ENCODE measurements around the gene P2RY6.

P2RY6 gene

DNA sequence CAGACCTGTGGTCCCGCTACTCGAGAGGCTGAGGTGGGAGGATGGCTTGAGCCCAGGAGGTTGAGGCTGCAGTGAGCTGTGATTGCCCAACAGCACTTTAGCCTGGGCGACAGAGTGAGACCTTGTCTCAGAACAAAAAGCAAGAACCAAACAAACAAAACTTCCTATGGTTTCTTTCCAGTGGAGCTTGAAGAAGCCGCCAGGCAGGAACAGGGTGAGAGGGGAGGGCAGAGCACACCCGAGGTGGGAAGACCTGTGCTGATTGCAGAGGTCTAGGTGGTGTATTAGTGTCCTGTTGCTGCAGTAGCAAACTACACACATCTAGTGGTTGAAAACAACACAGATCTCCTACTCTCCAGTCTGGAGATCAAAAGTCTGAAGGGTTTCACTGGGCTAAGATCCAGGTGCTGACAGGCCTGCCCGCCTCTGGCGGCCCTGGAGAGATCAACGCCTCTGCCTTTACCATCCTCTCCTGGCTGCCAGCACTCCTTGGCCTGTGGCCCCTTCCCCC lies 46.4 kb downstream of the P2RY6 start:
- Mint-ChIP-seq H3K9me3 (no peaks in the 10 kb centered on the region), H3K4me1 (peaks cover 58% of the 10 kb centered on the region), H3K4me3 (no peak overlapping the region), H3K27ac (no peak overlapping the region), H3K36me3 (peaks cover 54% of the 10 kb centered on the region), H3K27me3 (no peaks in the 10 kb centered on the region)
- no peak for ATAC-seq

GRCh38 chr11:73320763-73321603 lies 48.8 kb downstream of the P2RY6 start:
- Mint-ChIP-seq H3K27ac (peak overlapping the region; percentile 95), H3K4me1 (peaks cover 68% of the 10 kb centered on the region), H3K4me3 (no peak overlapping the region), H3K27me3 (no peaks in the 10 kb centered on the region), H3K9me3 (no peaks in the 10 kb centered on the region), H3K36me3 (peaks cover 50% of the 10 kb centered on the region)
- ATAC-seq, result no peak

DNA sequence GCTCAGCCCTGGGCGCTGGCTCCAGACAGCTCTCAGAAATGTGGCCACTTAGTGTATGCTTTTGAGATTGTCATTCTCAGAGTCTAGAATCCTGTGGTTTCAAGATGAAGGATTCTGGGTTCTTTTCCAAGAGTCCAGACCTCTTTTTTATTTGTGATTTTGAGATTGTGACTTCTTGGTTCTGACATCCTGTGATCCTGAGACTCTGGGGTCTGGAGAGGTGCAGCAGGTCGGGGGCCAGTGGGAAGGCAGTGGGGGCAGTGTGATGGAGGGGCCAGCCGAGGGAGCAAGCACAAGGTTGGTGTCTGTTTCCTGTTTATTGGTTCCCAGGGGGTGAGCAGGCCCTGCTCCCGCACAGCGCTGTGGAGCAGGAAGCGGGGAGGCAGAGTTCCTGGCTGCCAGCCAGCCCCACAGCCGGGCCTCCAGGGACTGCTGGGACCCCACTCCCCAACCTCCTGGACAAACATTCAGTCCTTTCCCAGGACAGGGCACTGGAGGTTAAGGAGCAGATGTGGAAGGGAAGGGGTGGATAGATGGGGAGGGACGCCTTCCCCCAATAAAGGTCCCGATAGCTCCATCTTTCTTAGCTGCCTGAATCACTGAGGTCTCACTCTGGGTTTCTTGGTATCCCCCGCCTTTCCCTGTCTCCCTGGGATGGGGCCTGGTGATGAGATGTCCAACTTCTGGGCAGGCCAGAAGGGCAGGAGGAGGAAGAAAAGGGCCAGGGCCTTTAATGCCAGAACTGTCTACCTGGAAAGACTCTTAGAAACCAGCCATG lies 49.7 kb downstream of the P2RY6 start:
- peaks cover 46% of the 10 kb centered on the region for H3K36me3 Mint-ChIP-seq
- no peak for ATAC-seq
- H3K27ac Mint-ChIP-seq, result peak overlapping the region; percentile 95
- H3K4me3 Mint-ChIP-seq, result peak overlapping the region; percentile 51
- no peaks in the 10 kb centered on the region for H3K9me3 Mint-ChIP-seq
- H3K4me1 Mint-ChIP-seq, result peaks cover 66% of the 10 kb centered on the region
- H3K27me3 Mint-ChIP-seq, result no peaks in the 10 kb centered on the region

GRCh38 chr11:73322382-73323306 lies 50.5 kb downstream of the P2RY6 start:
- H3K27ac Mint-ChIP-seq, result peak overlapping the region; percentile 95

GRCh38 chr11:73323464-73323863 lies 51.3 kb downstream of the P2RY6 start:
- H3K36me3 Mint-ChIP-seq, result peaks cover 50% of the 10 kb centered on the region
- H3K4me3 Mint-ChIP-seq, result no peak overlapping the region
- no peak for ATAC-seq
- H3K27ac Mint-ChIP-seq, result peak overlapping the region; percentile 95
- peaks cover 83% of the 10 kb centered on the region for H3K4me1 Mint-ChIP-seq
- no peaks in the 10 kb centered on the region for H3K9me3 Mint-ChIP-seq
- H3K27me3 Mint-ChIP-seq, result no peaks in the 10 kb centered on the region

More at GRCh38 chr11:73322382-73323306, 50.5 kb downstream of the P2RY6 start:
- ATAC-seq, result peak; percentile 88
- Mint-ChIP-seq H3K36me3 (peaks cover 47% of the 10 kb centered on the region), H3K27me3 (no peaks in the 10 kb centered on the region), H3K9me3 (no peaks in the 10 kb centered on the region), H3K4me3 (peak overlapping the region; percentile 51), H3K4me1 (peaks cover 75% of the 10 kb centered on the region)

DNA sequence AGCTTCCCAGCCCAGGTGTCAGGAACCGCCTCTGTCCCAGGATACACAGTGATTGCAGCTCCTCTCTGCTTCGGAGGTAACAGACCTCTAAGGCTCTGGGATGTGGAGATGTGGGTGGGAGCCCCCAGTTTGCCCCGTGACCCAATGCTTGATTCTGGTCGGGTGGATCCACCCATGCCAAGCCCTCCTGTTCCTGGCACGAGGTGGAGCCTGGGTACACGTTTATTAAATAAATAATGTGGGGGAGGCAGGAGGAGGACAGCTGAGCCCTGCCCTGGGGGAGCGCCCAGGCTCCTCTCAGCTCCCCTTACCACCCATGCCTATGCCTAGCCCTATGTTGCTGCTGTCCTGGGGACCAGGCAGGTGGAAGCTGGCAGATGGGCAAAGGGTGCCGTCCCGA lies 52.0 kb downstream of the P2RY6 start:
- no peak for ATAC-seq
- Mint-ChIP-seq H3K4me3 (no peak overlapping the region), H3K27ac (peak overlapping the region; percentile 95), H3K9me3 (no peaks in the 10 kb centered on the region), H3K27me3 (no peaks in the 10 kb centered on the region), H3K4me1 (peaks cover 89% of the 10 kb centered on the region), H3K36me3 (peaks cover 50% of the 10 kb centered on the region)

- peak overlapping the region; percentile 25 for H3K4me3 Mint-ChIP-seq
- no peaks in the 10 kb centered on the region for H3K27me3 Mint-ChIP-seq
- H3K27ac Mint-ChIP-seq, result peak overlapping the region; percentile 95
- ATAC-seq, result no peak
- no peaks in the 10 kb centered on the region for H3K9me3 Mint-ChIP-seq
- peaks cover 45% of the 10 kb centered on the region for H3K36me3 Mint-ChIP-seq
- H3K4me1 Mint-ChIP-seq, result peaks cover 84% of the 10 kb centered on the region
Observed at GRCh38 chr11:73324665-73325035, 52.5 kb downstream of the P2RY6 start.

DNA sequence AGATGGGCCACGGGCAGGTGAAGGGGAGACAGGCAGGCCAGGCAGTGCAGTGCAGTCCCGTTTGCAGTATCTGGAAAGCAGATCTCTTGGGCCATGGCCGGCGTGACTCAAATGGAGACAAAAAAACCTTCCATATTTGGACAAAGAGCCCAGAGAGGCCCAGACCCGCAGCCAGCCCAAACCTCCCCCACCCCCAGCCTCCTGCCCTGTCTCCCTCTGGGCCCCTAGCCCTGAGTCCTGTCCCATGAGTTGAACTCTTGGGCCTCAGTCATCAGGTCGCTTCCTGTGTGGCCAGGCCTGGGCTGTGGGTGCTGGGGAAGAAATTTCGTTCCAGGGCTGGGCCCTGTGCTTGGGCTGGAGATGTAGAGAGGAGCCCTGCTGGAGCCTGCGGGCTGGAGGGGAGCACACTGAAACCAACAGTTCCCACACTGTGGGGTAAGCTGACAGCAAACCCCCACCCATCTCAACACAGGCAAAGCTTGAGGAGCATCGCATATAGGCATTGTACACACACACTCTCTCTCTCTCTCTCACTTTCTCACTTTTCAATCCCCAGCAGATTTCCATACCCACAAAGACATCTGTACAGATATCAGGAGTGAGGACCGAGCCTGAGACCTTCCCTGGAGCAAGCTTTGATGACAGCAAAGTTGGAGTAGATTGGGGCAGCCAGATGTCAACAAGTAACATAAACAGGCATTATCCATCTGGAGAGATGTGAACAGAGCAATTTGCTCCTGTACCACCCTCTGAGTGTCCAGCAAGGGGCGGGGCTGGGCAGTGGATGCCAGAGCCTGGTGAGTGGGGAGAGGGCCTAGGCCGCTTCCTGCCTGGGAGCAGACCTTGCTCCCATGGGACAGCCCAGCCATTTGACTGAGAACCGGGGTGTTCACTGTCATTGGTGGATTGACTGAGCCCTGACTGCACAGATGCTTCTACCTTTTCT lies 53.2 kb downstream of the P2RY6 start:
- H3K27me3 Mint-ChIP-seq, result no peaks in the 10 kb centered on the region
- peaks cover 85% of the 10 kb centered on the region for H3K4me1 Mint-ChIP-seq
- H3K4me3 Mint-ChIP-seq, result peak overlapping the region; percentile 25
- H3K36me3 Mint-ChIP-seq, result peaks cover 44% of the 10 kb centered on the region
- no peaks in the 10 kb centered on the region for H3K9me3 Mint-ChIP-seq
- ATAC-seq, result peak; percentile 73
- peak overlapping the region; percentile 95 for H3K27ac Mint-ChIP-seq

DNA sequence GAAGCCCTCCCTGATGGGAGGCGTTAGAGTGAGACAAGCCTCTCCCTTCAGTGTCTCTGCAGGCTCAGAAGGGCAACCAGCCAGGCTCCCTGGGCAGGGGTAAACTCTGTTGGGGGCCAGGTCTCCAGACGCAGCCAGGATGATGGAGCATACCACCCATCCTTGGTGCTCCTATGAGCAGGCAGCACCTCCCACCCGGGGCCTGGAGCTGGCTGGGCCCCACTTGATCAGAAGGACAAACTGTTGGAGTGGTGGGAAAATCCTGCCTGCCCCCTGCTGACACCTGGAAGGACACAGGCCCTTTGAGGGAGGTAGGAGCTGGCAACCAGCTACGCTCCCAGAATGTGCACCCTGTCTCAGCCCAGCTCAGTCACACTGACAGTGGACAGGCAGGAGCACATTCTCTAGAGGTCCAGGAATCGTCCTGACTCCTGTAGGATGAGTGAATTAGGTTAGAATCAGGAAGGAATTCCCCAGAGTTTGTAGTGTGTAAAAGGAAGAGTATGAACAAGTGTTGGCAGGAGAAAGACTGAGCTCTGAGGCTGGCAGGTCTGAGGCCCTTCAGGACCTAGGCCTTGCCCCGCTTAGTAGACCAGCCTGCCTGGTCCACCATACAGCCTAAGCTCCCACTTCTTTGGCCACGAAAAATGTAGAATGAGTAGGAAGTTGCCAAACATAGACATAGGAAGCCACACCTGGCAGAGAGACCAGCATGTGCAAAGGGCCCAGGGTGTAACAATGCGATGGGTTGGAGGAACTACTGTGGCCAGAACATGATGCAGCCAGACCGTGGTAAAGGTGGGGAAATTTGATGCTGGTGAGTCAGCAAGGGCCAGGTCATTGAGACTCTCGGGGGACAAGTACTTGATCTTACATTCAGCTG lies 55.0 kb downstream of the P2RY6 start:
- ATAC-seq, result peak; percentile 86
- Mint-ChIP-seq H3K36me3 (peaks cover 36% of the 10 kb centered on the region), H3K9me3 (no peaks in the 10 kb centered on the region), H3K27ac (peak overlapping the region; percentile 95), H3K4me1 (peaks cover 74% of the 10 kb centered on the region), H3K4me3 (no peak overlapping the region), H3K27me3 (no peaks in the 10 kb centered on the region)

- ATAC-seq, result no peak
- H3K27me3 Mint-ChIP-seq, result no peaks in the 10 kb centered on the region
- H3K4me3 Mint-ChIP-seq, result peak overlapping the region; percentile 5
- H3K9me3 Mint-ChIP-seq, result no peaks in the 10 kb centered on the region
- H3K4me1 Mint-ChIP-seq, result peaks cover 67% of the 10 kb centered on the region
- H3K27ac Mint-ChIP-seq, result peak overlapping the region; percentile 95
- H3K36me3 Mint-ChIP-seq, result peaks cover 33% of the 10 kb centered on the region
Observed at GRCh38 chr11:73327812-73328364, 55.8 kb downstream of the P2RY6 start.

DNA sequence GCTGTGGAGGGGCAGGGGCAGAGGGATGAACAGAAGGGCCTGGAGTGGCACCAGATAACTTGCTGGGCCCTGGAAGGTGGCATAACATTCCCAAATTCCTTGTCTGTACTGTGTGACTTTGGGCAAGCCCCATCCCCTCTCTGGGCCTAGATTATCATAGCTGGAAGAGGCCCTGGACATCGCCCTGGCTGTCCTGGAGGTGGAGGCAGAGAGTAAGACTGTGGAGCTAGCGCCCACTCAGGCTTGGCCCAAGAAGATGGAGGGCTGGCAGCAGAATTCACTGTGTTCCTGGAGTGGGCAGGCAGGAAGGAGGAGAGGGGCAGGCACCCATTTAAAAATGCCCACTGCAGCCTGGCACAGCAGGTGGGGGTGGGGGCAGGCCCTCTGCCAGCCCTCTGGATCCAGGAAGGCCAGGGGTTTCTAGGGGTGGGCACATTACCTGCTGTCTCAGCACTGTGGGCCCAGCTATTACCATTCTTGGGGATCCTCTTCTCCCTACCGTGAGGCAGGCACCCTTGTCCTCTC lies 58.5 kb downstream of the P2RY6 start:
- H3K27ac Mint-ChIP-seq, result peak overlapping the region; percentile 71
- no peak for ATAC-seq
- peaks cover 61% of the 10 kb centered on the region for H3K4me1 Mint-ChIP-seq
- H3K36me3 Mint-ChIP-seq, result peaks cover 27% of the 10 kb centered on the region
- no peaks in the 10 kb centered on the region for H3K9me3 Mint-ChIP-seq
- H3K27me3 Mint-ChIP-seq, result no peaks in the 10 kb centered on the region
- no peak overlapping the region for H3K4me3 Mint-ChIP-seq

GRCh38 chr11:73331138-73331916 lies 59.2 kb downstream of the P2RY6 start:
- peaks cover 5% of the 10 kb centered on the region for H3K27me3 Mint-ChIP-seq
- H3K36me3 Mint-ChIP-seq, result peaks cover 20% of the 10 kb centered on the region
- no peak overlapping the region for H3K4me3 Mint-ChIP-seq
- H3K27ac Mint-ChIP-seq, result peak overlapping the region; percentile 71
- H3K4me1 Mint-ChIP-seq, result peaks cover 54% of the 10 kb centered on the region
- no peaks in the 10 kb centered on the region for H3K9me3 Mint-ChIP-seq
- ATAC-seq, result no peak
